ENCODE results near the gene PALLD.

PALLD gene

GRCh38 chr4:168558599-168558998 lies 61.7 kb downstream of the PALLD start:
- DNase-seq (ENCODE audit: low read depth in 3 of 3): no peak

GRCh38 chr4:168560184-168561180 lies 63.6 kb downstream of the PALLD start:
- no peak for DNase-seq (ENCODE audit: low read depth in 3 of 3)

GRCh38 chr4:168562041-168562571 lies 65.3 kb downstream of the PALLD start:
- no peak for DNase-seq (ENCODE audit: low read depth in 3 of 3)

GRCh38 chr4:168564023-168564422 lies 67.2 kb downstream of the PALLD start:
- DNase-seq (ENCODE audit: low read depth in 3 of 3): no peak

- DNase-seq (ENCODE audit: low read depth in 3 of 3): no peak
Measured at GRCh38 chr4:168565130-168565529, 68.3 kb downstream of the PALLD start.

GRCh38 chr4:168566726-168567125 lies 69.9 kb downstream of the PALLD start:
- DNase-seq (ENCODE audit: low read depth in 3 of 3): no peak

- DNase-seq (ENCODE audit: low read depth in 3 of 3): no peak
Measured at GRCh38 chr4:168569066-168569930, 72.4 kb downstream of the PALLD start.

- no peak for DNase-seq (ENCODE audit: low read depth in 3 of 3)
Measured at GRCh38 chr4:168569931-168570276, 73.1 kb downstream of the PALLD start.

- DNase-seq (ENCODE audit: low read depth in 3 of 3): no peak
Measured at GRCh38 chr4:168570466-168570865, 73.6 kb downstream of the PALLD start.

- DNase-seq (ENCODE audit: low read depth in 3 of 3): no peak
Measured at GRCh38 chr4:168572002-168572401, 75.2 kb downstream of the PALLD start.

- no peak for DNase-seq (ENCODE audit: low read depth in 3 of 3)
Measured at GRCh38 chr4:168573870-168574269, 77.0 kb downstream of the PALLD start.

GRCh38 chr4:168574581-168575295 lies 77.9 kb downstream of the PALLD start:
- DNase-seq (ENCODE audit: low read depth in 3 of 3): no peak

GRCh38 chr4:168575473-168575872 lies 78.6 kb downstream of the PALLD start:
- no peak for DNase-seq (ENCODE audit: low read depth in 3 of 3)

- DNase-seq (ENCODE audit: low read depth in 3 of 3): no peak
Measured at GRCh38 chr4:168577624-168578023, 80.8 kb downstream of the PALLD start.

- DNase-seq (ENCODE audit: low read depth in 3 of 3): no peak
Measured at GRCh38 chr4:168580228-168580627, 83.4 kb downstream of the PALLD start.

- no peak for DNase-seq (ENCODE audit: low read depth in 3 of 3)
Measured at GRCh38 chr4:168584321-168584771, 87.5 kb downstream of the PALLD start.

- DNase-seq (ENCODE audit: low read depth in 3 of 3): peak in 1 of 3 experiments; percentile 17
Measured at GRCh38 chr4:168585168-168586091, 88.6 kb downstream of the PALLD start.

- no peak for DNase-seq (ENCODE audit: low read depth in 3 of 3)
Measured at GRCh38 chr4:168586926-168587325, 90.1 kb downstream of the PALLD start.

GRCh38 chr4:168587411-168588125 lies 90.7 kb downstream of the PALLD start:
- DNase-seq (ENCODE audit: low read depth in 3 of 3): no peak

Data from stimulated activated CD4-positive, alpha-beta T cell treated with anti-CD3 and anti-CD28 coated beads, TNF-alpha, amount 100 ng/mL, for 24 hours (primary cell).